Measurements from ENCODE around the gene FKRP. TPM values are rescaled to one million over a fixed set of nuclear protein-coding genes. Genes with fewer than 3 reads are reported as not detected.

Gene FKRP
- total and polyA plus RNA-seq, 3 donors from 2014 or later, result 22.9 to 37.2 (median 33.0) TPM

- Histone ChIP-seq H3K4me3 (no peak overlapping the region), H3K27me3 (no peaks in the 10 kb centered on the region), H3K27ac (no peak overlapping the region), H3K9me3 (no peaks in the 10 kb centered on the region), H3K36me3 (ENCODE audit: low read depth, missing control alignments) (no peaks in the 10 kb centered on the region), H3K4me1 (peaks cover 30% of the 10 kb centered on the region)
- intact Hi-C loops (cut with DNase I; ENCODE audit: low total_unique reads), result no loop called here
- no peak for DNase-seq
- WGBS, 2 donors, result 49 to 55% methylated on average over 9 of the region's 9 CpGs
- TF ChIP-seq POLR2A (IDR thresholded peaks at IDR 0.05), result no peak
- TF ChIP-seq CTCF (IDR thresholded peaks at IDR 0.05), result no peak
Measured at GRCh38 chr19:46788968-46789338, 43.1 kb downstream of the FKRP start.

GRCh38 chr19:46789371-46789770 lies 43.5 kb downstream of the FKRP start:
- TF ChIP-seq CTCF (IDR thresholded peaks at IDR 0.05), result no peak
- TF ChIP-seq POLR2A (IDR thresholded peaks at IDR 0.05), result no peak
- 85 to 86% methylated on average over 8 of the region's 8 CpGs for WGBS, 2 donors
- intact Hi-C loops (cut with DNase I; ENCODE audit: low total_unique reads), result no loop called here
- H3K4me3 ChIP-seq, result no peak overlapping the region
- peaks cover 25% of the 10 kb centered on the region for H3K4me1 ChIP-seq
- no peaks in the 10 kb centered on the region for H3K27me3 ChIP-seq
- H3K9me3 ChIP-seq, result no peaks in the 10 kb centered on the region
- no peak overlapping the region for H3K27ac ChIP-seq
- H3K36me3 ChIP-seq (ENCODE audit: low read depth, missing control alignments), result no peaks in the 10 kb centered on the region
- no peak for DNase-seq

- DNase-seq, result no peak
- Histone ChIP-seq H3K4me3 (no peak overlapping the region), H3K36me3 (ENCODE audit: low read depth, missing control alignments) (no peaks in the 10 kb centered on the region), H3K27ac (no peak overlapping the region), H3K27me3 (no peaks in the 10 kb centered on the region), H3K9me3 (no peaks in the 10 kb centered on the region), H3K4me1 (peaks cover 1% of the 10 kb centered on the region)
- intact Hi-C loops (cut with DNase I; ENCODE audit: low total_unique reads), result no loop called here
- WGBS, 2 donors, result 75 to 81% methylated on average over 5 of the region's 5 CpGs
- TF ChIP-seq CTCF (IDR thresholded peaks at IDR 0.05) (no peak), POLR2A (IDR thresholded peaks at IDR 0.05) (no peak)
Measured at GRCh38 chr19:46791944-46792343, 46.1 kb downstream of the FKRP start.

- Histone ChIP-seq H3K4me3 (no peak overlapping the region), H3K4me1 (no peaks in the 10 kb centered on the region), H3K27me3 (no peaks in the 10 kb centered on the region), H3K36me3 (ENCODE audit: low read depth, missing control alignments) (no peaks in the 10 kb centered on the region), H3K9me3 (no peaks in the 10 kb centered on the region), H3K27ac (no peak overlapping the region)
- no peak for DNase-seq
- TF ChIP-seq POLR2A (IDR thresholded peaks at IDR 0.05) (no peak), CTCF (IDR thresholded peaks at IDR 0.05) (no peak)
- intact Hi-C loops (cut with DNase I; ENCODE audit: low total_unique reads), result no loop called here
- WGBS, 2 donors, result 93 to 95% methylated on average over 1 of the region's 1 CpG
Measured at GRCh38 chr19:46797881-46798280, 52.0 kb downstream of the FKRP start.

- no peak overlapping the region for H3K4me3 ChIP-seq
- no peaks in the 10 kb centered on the region for H3K27me3 ChIP-seq
- H3K4me1 ChIP-seq, result no peaks in the 10 kb centered on the region
- DNase-seq, result no peak
- no peaks in the 10 kb centered on the region for H3K36me3 ChIP-seq (ENCODE audit: low read depth, missing control alignments)
- TF ChIP-seq CTCF (IDR thresholded peaks at IDR 0.05) (no peak), POLR2A (IDR thresholded peaks at IDR 0.05) (no peak)
- 95 to 98% methylated on average over 2 of the region's 2 CpGs for WGBS, 2 donors
- H3K9me3 ChIP-seq, result no peaks in the 10 kb centered on the region
- intact Hi-C loops (cut with DNase I; ENCODE audit: low total_unique reads), result no loop called here
- H3K27ac ChIP-seq, result no peak overlapping the region
Measured at GRCh38 chr19:46798713-46799112, 52.9 kb downstream of the FKRP start.

Data from testis (tissue), 3 donors.